Endothelial cell of umbilical vein (primary cell): ENCODE measurements around the gene RAI1. TPM values are rescaled to one million over a fixed set of nuclear protein-coding genes. Genes with fewer than 3 reads are reported as not detected.

Experiments used
- BruUV-seq: library from RNA; stranded (reverse); fragments of 400-500 nt; replicated peaks from 2 replicates; lab custom pipeline; 2021; lab: Mats Ljungman, UMichigan
- CTCF ChIA-PET: fragments of 300-600, 350-600 bp; sonication (Branson Sonifier 250); formaldehyde crosslinking; loops from one replicate; lab custom pipeline; 2021; ENCODE audit warnings: antibody characterized with exemption, inconsistent platforms; lab: Charles Lee
- POLR2A ChIA-PET: fragments of 300-600, 350-600 bp; sonication (Branson Sonifier 250); formaldehyde crosslinking; loops from one replicate; lab custom pipeline; 2021; ENCODE audit warnings: antibody characterized with exemption, inconsistent platforms; lab: Charles Lee
- DNase-seq: peaks from one replicate; pipeline ENCODE4 v3.0.0-alpha.2; 2011; ENCODE audit warnings: low read depth, low spot score
- FAIRE-seq: peaks from 2 replicates; lab custom pipeline; 2011; peaks lifted over from hg19 to GRCh38; lab: Jason Lieb, UNC
- H2AFZ ChIP-seq: 2 replicates; pipeline ENCODE4 v1.6.0; 2012; ENCODE audit warnings: low read depth, low read length, control low read depth, inconsistent platforms
- H3K27ac ChIP-seq: 2 replicates; pipeline ENCODE4 v1.5.1; 2011; ENCODE audit warnings: low read depth, mild to moderate bottlenecking, control low read depth, low read length, moderate library complexity; ENCODE audit not compliant: insufficient read depth
- H3K27me3 ChIP-seq, 2 experiments: 2 replicates each; pipeline versions ENCODE4 v1.6.0 to v1.6.1; 2011; ENCODE audit warnings: low read length in 2 of 2, mixed read lengths in 1 of 2; ENCODE audit not compliant: control insufficient read depth in 2 of 2, insufficient read depth in 2 of 2
- H3K36me3 ChIP-seq, 2 experiments: 2 replicates in 1 of 2; 3 replicates in 1 of 2; pipeline ENCODE4 v1.5.1; 2011; ENCODE audit warnings: low read length in 2 of 2, mild to moderate bottlenecking in 1 of 2, moderate library complexity in 1 of 2; ENCODE audit not compliant: control insufficient read depth in 2 of 2, insufficient read depth in 2 of 2; ENCODE audit errors: extremely low read depth in 1 of 2
- H3K4me1 ChIP-seq: 3 replicates; pipeline ENCODE4 v1.5.1; 2011; ENCODE audit warnings: mild to moderate bottlenecking, low read length; ENCODE audit not compliant: control insufficient read depth, insufficient read depth; ENCODE audit errors: extremely low read depth
- H3K4me2 ChIP-seq: 2 replicates; pipeline ENCODE4 v1.6.1; 2011; ENCODE audit warnings: low read length, control low read depth, mixed read lengths; ENCODE audit not compliant: insufficient read depth
- H3K4me3 ChIP-seq, 3 experiments: fragments of 200-600 bp in 1 of 3; sonication (generic), shearing (Covaris generic) in 1 of 3; replicated peaks in 1 of 3; 2 replicates each; pipeline ENCODE4 v1.5.1; 2011 to 2016; ENCODE audit warnings: control low read depth in 3 of 3, low read length in 3 of 3, mild to moderate bottlenecking in 2 of 3, inconsistent platforms in 1 of 3, low read depth in 1 of 3, moderate library complexity in 1 of 3; ENCODE audit not compliant: insufficient read depth in 1 of 3
- H3K79me2 ChIP-seq: 2 replicates; pipeline ENCODE4 v1.6.0; 2012; ENCODE audit warnings: low read length, inconsistent platforms; ENCODE audit not compliant: control insufficient read depth, insufficient read depth
- H3K9ac ChIP-seq: replicated peaks from 2 replicates; pipeline ENCODE3; 2011; ENCODE audit warnings: low read length, control low read depth; ENCODE audit not compliant: insufficient read depth; ENCODE audit errors: extremely low read depth
- H3K9me1 ChIP-seq: replicated peaks from 3 replicates; pipeline ENCODE4 v1.6.0; 2011; ENCODE audit warnings: mild to moderate bottlenecking, low read length; ENCODE audit not compliant: control insufficient read depth, insufficient read depth; ENCODE audit errors: extremely low read depth
- H3K9me3 ChIP-seq: replicated peaks from 2 replicates; pipeline ENCODE4 v1.5.1; 2012; ENCODE audit warnings: low read length, inconsistent platforms; ENCODE audit not compliant: control insufficient read depth, insufficient read depth
- H4K20me1 ChIP-seq: replicated peaks from 2 replicates; pipeline ENCODE3; 2011; ENCODE audit warnings: mild to moderate bottlenecking, low read length; ENCODE audit not compliant: control insufficient read depth, insufficient read depth; ENCODE audit errors: extremely low read depth
- CTCF ChIP-seq, 2 donors: IDR thresholded peaks; 1 replicate in 1 of 2; 2 replicates in 1 of 2; pipeline ENCODE4 v1.5.1; 2011; ENCODE audit warnings: low read length in 2 of 2, mild to moderate bottlenecking in 2 of 2, moderate library complexity in 2 of 2, control low read depth in 1 of 2, inconsistent platforms in 1 of 2, low read depth in 1 of 2; ENCODE audit not compliant: insufficient read depth in 1 of 2; ENCODE audit errors: extremely low read depth in 1 of 2
- EZH2 ChIP-seq: IDR thresholded peaks from 2 replicates; pipeline ENCODE4 v1.6.1; 2012; ENCODE audit warnings: borderline replicate concordance, low read depth, mild to moderate bottlenecking, moderate library complexity, low read length, inconsistent platforms; ENCODE audit not compliant: severe bottlenecking
- FOS ChIP-seq: IDR thresholded peaks from 2 replicates; pipeline ENCODE4 v1.6.1; 2011; ENCODE audit warnings: mild to moderate bottlenecking, low read length, moderate library complexity, borderline replicate concordance; ENCODE audit not compliant: insufficient read depth
- GATA2 ChIP-seq: IDR thresholded peaks from 2 replicates; pipeline ENCODE4 v1.7.0; 2011; ENCODE audit warnings: low read depth, mild to moderate bottlenecking, moderate library complexity, mixed read lengths, low read length; ENCODE audit not compliant: insufficient read length, insufficient read depth
- JUN ChIP-seq: IDR thresholded peaks from 2 replicates; pipeline ENCODE4 v1.6.1; 2011; ENCODE audit warnings: borderline replicate concordance, low read depth; ENCODE audit not compliant: insufficient read length, insufficient read depth
- MAX ChIP-seq: IDR thresholded peaks from 2 replicates; pipeline ENCODE4 v1.6.1; 2011; ENCODE audit not compliant: insufficient read depth, insufficient read length
- MYC ChIP-seq: IDR thresholded peaks from one replicate; pipeline ENCODE4 v1.6.1; 2011; ENCODE audit warnings: mild to moderate bottlenecking, low read depth, low read length
- POLR2A ChIP-seq: IDR thresholded peaks from 2 replicates; pipeline ENCODE4 v1.6.1; 2012; ENCODE audit warnings: low read depth, mild to moderate bottlenecking, control low read depth, low read length
- POLR2AphosphoS5 ChIP-seq: IDR thresholded peaks from 2 replicates; pipeline ENCODE4 v1.6.1; 2012; ENCODE audit warnings: low read depth, mild to moderate bottlenecking, control low read depth, low read length, moderate library complexity; ENCODE audit not compliant: insufficient read depth
- dilution Hi-C: fragments of 300-500 bp; cut with MboI; formaldehyde crosslinking; loops from one replicate; pipeline ENCODE4 v1.15.0; 2019; ENCODE audit warnings: low sequenced_read_pairs; ENCODE audit not compliant: extremely low pct_ligation_motif_present
- intact Hi-C: fragments of 100-400 bp; cut with micrococcal nuclease; formaldehyde crosslinking; loops from one replicate; pipeline ENCODE4 v1.10.0; 2022
- polyA plus RNA-seq, 4 experiments: library from polyadenylated mRNA; depleted of rRNA in 3 of 4; stranded (reverse) in 3 of 4; unstranded in 1 of 4; fragments of >200 nt; gene quantifications; 2 replicates each; pipeline versions ENCODE4 v1.2.1 to v1.2.3, GENCODE V29; 2011 to 2012; ENCODE audit warnings: missing spikeins in 1 of 4
- total RNA-seq: library from RNA; stranded (reverse); gene quantifications from 2 replicates; pipeline ENCODE4 v1.2.3, GENCODE V29; 2021

RAI1 gene
- total and polyA plus RNA-seq, 2 donors (not counting 3 experiments of a cell fraction or from before 2014, with no cell fraction given): 7.8 to 43.3 TPM

GRCh38 chr17:17754719-17755686 is 73.7 kb downstream of the RAI1 start:
- intact Hi-C loops (no loop called here), dilution Hi-C loops (no loop called here)
- Histone ChIP-seq H3K4me2 (no peak overlapping the region), H3K27ac (no peak overlapping the region), H3K79me2 (peaks cover 24% of the 10 kb centered on the region), H3K9me1 (no peaks in the 10 kb centered on the region), H3K4me1 (peaks cover 32% of the 10 kb centered on the region), H4K20me1 (no peaks in the 10 kb centered on the region), H3K4me3 (no peak overlapping the region), H3K36me3 (no peaks in the 10 kb centered on the region), H3K9ac (no peak overlapping the region), H3K27me3 (no peaks in the 10 kb centered on the region), H2AFZ (no peak overlapping the region), H3K9me3 (no peaks in the 10 kb centered on the region)
- BruUV-seq: no TSS peak
- no peak for TF ChIP-seq POLR2AphosphoS5
- no peak for TF ChIP-seq MAX
- no peak for TF ChIP-seq GATA2
- no peak for TF ChIP-seq POLR2A
- TF ChIP-seq FOS: no peak
- TF ChIP-seq MYC: no peak
- TF ChIP-seq CTCF (IDR thresholded peaks at IDR 0.05; ENCODE audit: extremely low read depth in 1 of 2, insufficient read depth in 1 of 2, low read depth in 1 of 2, low read length in 2 of 2): no peak
- no peak for TF ChIP-seq JUN
- TF ChIP-seq EZH2: no peak
- POLR2A ChIA-PET: no interaction called here
- DNase-seq: no peak
- CTCF ChIA-PET: no interaction called here
- FAIRE-seq: no peak
